ENCODE results near the gene ZNF324.
A peak's percentile ranks its signal among the peaks of the same experiment; 100 is the strongest.
"Not testable (repeated sequence)": the region's sequence is repeated elsewhere in the genome, so short reads cannot be mapped to it uniquely, and the experiment has no call there.

Gene ZNF324

DNA sequence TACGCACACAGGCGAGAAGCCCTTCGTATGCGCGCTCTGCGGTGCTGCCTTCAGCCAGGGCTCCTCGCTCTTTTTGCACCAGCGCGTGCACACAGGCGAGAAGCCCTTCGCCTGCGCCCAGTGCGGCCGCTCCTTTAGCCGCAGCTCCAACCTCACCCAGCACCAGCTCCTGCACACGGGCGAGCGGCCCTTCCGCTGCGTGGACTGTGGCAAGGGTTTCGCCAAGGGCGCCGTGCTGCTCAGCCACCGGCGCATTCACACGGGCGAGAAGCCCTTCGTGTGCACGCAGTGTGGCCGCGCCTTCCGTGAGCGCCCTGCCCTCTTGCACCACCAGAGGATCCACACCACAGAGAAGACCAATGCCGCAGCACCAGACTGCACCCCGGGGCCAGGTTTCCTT lies 10.8 kb upstream of the ZNF324 start:
- H3K4me3 ChIP-seq (ENCODE audit: low read depth, low read length): no peak overlapping the region
- ChIA-PET POLR2A (no interaction called here), CTCF (no interaction called here)
- TF ChIP-seq, protein P1, sequence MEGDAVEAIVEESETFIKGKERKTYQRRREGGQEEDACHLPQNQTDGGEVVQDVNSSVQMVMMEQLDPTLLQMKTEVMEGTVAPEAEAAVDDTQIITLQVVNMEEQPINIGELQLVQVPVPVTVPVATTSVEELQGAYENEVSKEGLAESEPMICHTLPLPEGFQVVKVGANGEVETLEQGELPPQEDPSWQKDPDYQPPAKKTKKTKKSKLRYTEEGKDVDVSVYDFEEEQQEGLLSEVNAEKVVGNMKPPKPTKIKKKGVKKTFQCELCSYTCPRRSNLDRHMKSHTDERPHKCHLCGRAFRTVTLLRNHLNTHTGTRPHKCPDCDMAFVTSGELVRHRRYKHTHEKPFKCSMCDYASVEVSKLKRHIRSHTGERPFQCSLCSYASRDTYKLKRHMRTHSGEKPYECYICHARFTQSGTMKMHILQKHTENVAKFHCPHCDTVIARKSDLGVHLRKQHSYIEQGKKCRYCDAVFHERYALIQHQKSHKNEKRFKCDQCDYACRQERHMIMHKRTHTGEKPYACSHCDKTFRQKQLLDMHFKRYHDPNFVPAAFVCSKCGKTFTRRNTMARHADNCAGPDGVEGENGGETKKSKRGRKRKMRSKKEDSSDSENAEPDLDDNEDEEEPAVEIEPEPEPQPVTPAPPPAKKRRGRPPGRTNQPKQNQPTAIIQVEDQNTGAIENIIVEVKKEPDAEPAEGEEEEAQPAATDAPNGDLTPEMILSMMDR (IDR thresholded peaks at IDR 0.05; ENCODE audit: insufficient read depth, low read length, missing control alignments): no peak
- no peak for DNase-seq (ENCODE audit: low read depth, low spot score)

DNA sequence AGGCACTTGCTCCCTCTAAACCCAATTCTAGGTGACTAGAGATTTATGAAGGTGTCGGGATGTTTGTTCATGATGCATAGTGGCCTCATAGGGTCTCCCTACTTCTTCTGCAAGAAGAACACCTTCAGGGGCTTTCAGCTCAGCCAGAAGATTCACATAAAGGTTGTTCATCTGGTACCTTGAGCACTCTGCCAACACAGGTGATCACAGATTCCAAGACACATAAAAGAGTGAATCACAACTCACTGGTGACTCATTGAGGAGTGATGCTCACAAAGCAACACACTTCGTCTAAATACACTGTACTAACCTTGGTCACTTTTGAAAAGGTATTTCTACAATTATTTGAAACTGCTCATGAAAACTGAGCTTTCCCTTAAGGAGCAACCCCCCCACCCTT lies 6.8 kb upstream of the ZNF324 start:
- DNase-seq (ENCODE audit: low read depth, low spot score): no peak
- ChIA-PET POLR2A (no interaction called here), CTCF (interaction anchor here (0.8 to 1.5 kb wide), 2 partner anchors 9 to 60 kb away, joined by 3 read pairs; partner anchors contain the start of gene ZNF324B)
- H3K4me3 ChIP-seq (ENCODE audit: low read depth, low read length): no peak overlapping the region
- TF ChIP-seq, protein P1 (IDR thresholded peaks at IDR 0.05; ENCODE audit: insufficient read depth, low read length, missing control alignments): no peak

DNA sequence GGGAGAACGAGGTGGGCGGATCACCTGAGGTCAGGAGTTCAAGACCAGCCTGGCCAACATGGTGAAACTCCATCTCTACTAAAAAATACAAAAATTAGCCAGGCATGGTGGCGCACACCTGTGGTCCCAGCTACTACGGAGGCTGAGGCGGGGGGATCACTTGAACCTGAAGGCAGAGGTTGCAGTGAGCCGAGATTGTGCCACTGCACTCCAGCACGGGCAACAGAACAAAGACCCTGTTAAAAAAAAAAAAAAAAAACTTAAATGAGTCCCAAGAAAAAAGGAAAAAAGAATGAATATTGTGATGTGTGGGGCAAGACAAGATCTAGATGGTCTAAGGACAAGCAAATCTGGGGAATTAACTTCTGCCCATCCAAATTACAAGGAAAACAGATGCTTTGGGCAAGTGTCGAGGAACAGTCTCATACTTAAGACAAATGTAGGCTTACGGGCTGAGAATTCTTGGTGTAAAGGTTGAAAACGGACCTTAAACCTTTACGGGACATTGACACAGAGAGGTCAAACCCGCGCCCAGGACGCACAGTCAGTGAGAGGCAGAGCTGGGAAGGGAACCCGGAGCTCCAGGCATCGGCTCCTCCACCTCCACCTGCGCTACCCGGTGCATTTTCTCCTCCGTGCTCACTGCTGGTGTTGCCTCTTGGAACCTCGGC lies 656 bp upstream of the ZNF324 start:
- POLR2A ChIA-PET: interaction anchor here (0.8 to 1.7 kb wide), 3 partner anchors 9 to 53 kb away, joined by 3 read pairs; partner anchors contain the start of genes ZBTB45 and ZNF446
- no peak for DNase-seq (ENCODE audit: low read depth, low spot score)
- TF ChIP-seq, protein P1 (IDR thresholded peaks at IDR 0.05; ENCODE audit: insufficient read depth, low read length, missing control alignments): no peak
- peak overlapping the region; percentile 80 for H3K4me3 ChIP-seq (ENCODE audit: low read depth, low read length)
- CTCF ChIA-PET: interaction anchor here (1.4 kb wide), 1 partner anchor 48 kb away, joined by 3 read pairs; no protein-coding TSS in a partner anchor

DNA sequence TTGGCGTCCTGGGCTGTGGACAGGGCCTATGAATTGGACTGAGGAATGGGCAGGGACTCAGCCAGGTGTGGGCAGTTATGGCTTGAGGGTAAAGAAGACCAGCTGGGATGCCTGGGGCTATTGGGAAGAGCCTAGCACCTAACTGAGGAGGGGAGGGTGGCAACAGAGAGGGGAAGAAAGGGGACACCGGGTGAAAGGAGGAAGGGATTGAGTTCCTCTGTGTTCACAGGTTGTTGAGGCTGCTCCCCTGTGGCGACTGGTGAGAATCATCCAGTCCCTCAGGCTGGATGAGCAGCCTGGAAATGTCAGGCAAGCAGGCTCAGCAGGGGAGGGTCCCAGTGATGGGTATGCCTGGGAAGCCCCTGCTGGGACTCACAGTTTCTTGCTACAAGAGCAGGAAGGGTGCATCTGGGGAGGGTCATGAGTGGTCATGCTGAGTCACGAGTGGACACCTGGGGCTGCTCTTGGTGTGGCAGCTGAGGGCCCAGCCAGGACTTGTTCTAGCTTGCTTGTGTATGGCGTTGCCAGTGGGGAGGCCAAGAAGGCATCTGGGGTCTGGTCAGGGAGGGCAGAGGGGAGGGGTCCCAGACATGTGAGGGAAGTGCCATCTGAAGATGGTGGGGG lies 1.4 kb downstream of the ZNF324 start:
- ChIA-PET CTCF (interaction anchor here (1.0 kb wide), 2 partner anchors 16 to 50 kb away, joined by 3 read pairs; no protein-coding TSS in a partner anchor), POLR2A (interaction anchor here (0.6 kb wide), 2 partner anchors 86 to 112 kb away, joined by 3 read pairs; no protein-coding TSS in a partner anchor)
- H3K4me3 ChIP-seq (ENCODE audit: low read depth, low read length): peak overlapping the region; percentile 40
- TF ChIP-seq, protein P1 (IDR thresholded peaks at IDR 0.05; ENCODE audit: insufficient read depth, low read length, missing control alignments): no peak
- DNase-seq (ENCODE audit: low read depth, low spot score): no peak

DNA sequence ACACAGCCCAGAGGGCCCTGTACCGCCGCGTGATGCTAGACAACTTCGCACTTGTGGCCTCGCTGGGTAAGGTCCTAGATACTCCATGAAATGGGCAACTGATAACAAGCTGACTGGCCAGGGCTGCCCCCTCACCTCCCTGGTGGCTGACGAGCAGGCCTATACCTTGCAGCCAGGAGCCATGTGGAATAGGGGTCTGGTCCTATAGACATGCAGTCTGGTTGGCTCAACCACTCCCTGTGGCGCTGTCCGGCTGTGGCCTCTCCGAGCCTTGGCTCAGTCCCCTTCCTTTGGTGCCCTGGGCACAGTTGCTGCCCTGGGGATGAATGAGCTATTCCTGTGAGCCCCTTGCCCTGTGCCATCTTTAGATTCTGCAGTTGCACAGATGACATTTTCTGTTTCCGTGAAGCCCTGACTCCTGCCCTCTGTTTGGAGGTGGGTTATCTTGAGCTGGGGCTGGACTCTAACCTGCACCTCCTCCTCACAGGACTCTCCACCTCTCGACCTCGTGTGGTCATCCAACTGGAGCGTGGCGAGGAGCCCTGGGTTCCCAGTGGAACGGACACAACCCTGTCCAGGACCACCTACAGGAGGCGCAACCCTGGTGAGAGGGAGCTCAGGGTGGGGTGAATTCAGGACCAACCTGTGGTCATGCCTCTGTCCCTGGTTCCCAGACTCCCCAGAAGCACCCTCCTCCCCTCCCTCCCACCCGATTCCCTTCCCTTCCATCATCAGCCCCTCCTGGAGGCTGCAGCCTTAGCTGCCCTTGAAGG lies 2.5 kb downstream of the ZNF324 start:
- H3K4me3 ChIP-seq (ENCODE audit: low read depth, low read length): no peak overlapping the region
- no peak for DNase-seq (ENCODE audit: low read depth, low spot score)
- TF ChIP-seq, protein P1 (IDR thresholded peaks at IDR 0.05; ENCODE audit: insufficient read depth, low read length, missing control alignments): no peak
- POLR2A ChIA-PET: no interaction called here
- CTCF ChIA-PET: interaction anchor here (1.0 kb wide), 1 partner anchor 17 kb away, joined by 3 read pairs; no protein-coding TSS in a partner anchor

DNA sequence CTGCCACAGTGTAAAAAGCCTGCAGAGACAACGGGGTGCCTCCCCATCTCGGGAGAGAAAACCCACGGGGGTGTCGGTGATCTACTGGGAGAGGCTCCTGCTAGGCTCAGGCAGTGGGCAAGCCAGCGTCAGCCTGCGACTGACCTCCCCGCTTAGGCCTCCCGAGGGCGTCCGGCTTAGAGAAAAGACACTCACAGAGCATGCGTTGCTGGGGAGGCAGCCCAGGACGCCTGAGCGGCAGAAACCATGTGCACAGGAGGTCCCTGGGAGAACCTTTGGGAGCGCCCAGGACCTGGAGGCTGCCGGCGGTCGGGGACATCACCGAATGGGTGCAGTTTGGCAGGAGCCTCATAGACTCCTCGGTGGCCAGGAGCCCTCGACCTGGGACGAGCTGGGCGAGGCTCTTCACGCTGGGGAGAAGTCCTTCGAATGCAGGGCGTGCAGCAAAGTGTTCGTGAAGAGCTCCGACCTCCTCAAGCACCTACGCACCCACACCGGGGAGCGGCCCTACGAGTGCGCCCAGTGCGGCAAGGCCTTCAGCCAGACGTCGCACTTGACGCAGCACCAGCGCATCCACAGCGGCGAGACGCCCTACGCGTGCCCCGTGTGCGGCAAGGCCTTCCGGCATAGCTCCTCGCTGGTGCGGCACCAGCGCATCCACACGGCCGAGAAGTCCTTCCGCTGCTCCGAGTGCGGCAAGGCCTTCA lies 4.1 kb downstream of the ZNF324 start:
- CTCF ChIA-PET; DNase-seq (ENCODE audit: low read depth, low spot score); H3K4me3 ChIP-seq (ENCODE audit: low read depth, low read length); POLR2A ChIA-PET: not testable (repeated sequence)
